WTC11 (cell line): ENCODE results near the gene PSMB10. TPM values are rescaled to one million over a fixed set of nuclear protein-coding genes. Genes with fewer than 3 reads are reported as not detected.

Experiments
- ATAC-seq: fragments of 200-7000 bp; cut with Tn5 transposase; 2 replicates; pipeline ENCODE4 v1.10.0; 2021; ENCODE audit warnings: mild to moderate bottlenecking, moderate library complexity
- CTCF ChIA-PET: fragments of 300-600 bp; sonication (Branson Sonifier 250); formaldehyde crosslinking; loops from one replicate; lab custom pipeline; 2021; ENCODE audit warnings: antibody characterized with exemption; lab: Charles Lee
- POLR2A ChIA-PET: fragments of 350-600 bp; sonication (Branson Sonifier 250); formaldehyde crosslinking; loops from one replicate; lab custom pipeline; 2021; ENCODE audit warnings: antibody characterized with exemption; lab: Charles Lee
- DNase-seq: peaks from one replicate; pipeline ENCODE4 v3.0.0; 2021; ENCODE audit warnings: low spot score
- H3K27ac Mint-ChIP-seq: 2 replicates; pipeline ENCODE4 v1.8.0; 2021; ENCODE audit warnings: mixed read lengths
- H3K27me3 Mint-ChIP-seq: 2 replicates; pipeline ENCODE4 v1.8.0; 2021; ENCODE audit warnings: low read depth, mild to moderate bottlenecking, moderate library complexity, mixed read lengths
- H3K36me3 Mint-ChIP-seq: 2 replicates; pipeline ENCODE4 v1.8.0; 2021; ENCODE audit warnings: mixed read lengths
- H3K4me1 Mint-ChIP-seq: 2 replicates; pipeline ENCODE4 v1.8.0; 2022; ENCODE audit warnings: mixed read lengths
- H3K4me3 Mint-ChIP-seq: 2 replicates; pipeline ENCODE4 v1.8.0; 2021; ENCODE audit warnings: mild to moderate bottlenecking, moderate library complexity, mixed read lengths
- H3K9me3 Mint-ChIP-seq: 2 replicates; pipeline ENCODE4 v1.8.0; 2021; ENCODE audit warnings: mixed read lengths
- ARID4B ChIP-seq: sonication (generic); formaldehyde crosslinking; IDR thresholded peaks from 2 replicates; pipeline ENCODE4 v1.8.0; 2023; ENCODE audit warnings: missing genetic modification reagents, mild to moderate bottlenecking, borderline replicate concordance
- ATF1 ChIP-seq: sonication (generic); formaldehyde crosslinking; IDR thresholded peaks from 2 replicates; pipeline ENCODE4 v1.8.1; 2023; ENCODE audit warnings: mild to moderate bottlenecking, moderate library complexity, missing genetic modification reagents
- ATF6 ChIP-seq: sonication (generic); formaldehyde crosslinking; IDR thresholded peaks from 2 replicates; pipeline ENCODE4 v1.8.1; 2023; ENCODE audit warnings: mild to moderate bottlenecking, missing genetic modification reagents
- CREM ChIP-seq: sonication (generic); formaldehyde crosslinking; IDR thresholded peaks from 2 replicates; pipeline ENCODE4 v1.8.1; 2022; ENCODE audit warnings: mild to moderate bottlenecking, missing genetic modification reagents, moderate library complexity
- E2F4 ChIP-seq: sonication (generic); formaldehyde crosslinking; IDR thresholded peaks from 2 replicates; pipeline ENCODE4 v1.8.1; 2022; ENCODE audit warnings: low read depth, mild to moderate bottlenecking, moderate library complexity, missing genetic modification reagents, borderline replicate concordance
- ERG ChIP-seq: fragments of 250-450 bp; sonication (Bioruptor Pico); IDR thresholded peaks from 2 replicates; pipeline ENCODE4 v1.8.0; 2021; ENCODE audit warnings: mild to moderate bottlenecking
- ESRRA ChIP-seq: sonication (generic); formaldehyde crosslinking; IDR thresholded peaks from 2 replicates; pipeline ENCODE4 v1.8.1; 2022; ENCODE audit warnings: mild to moderate bottlenecking, missing genetic modification reagents, borderline replicate concordance
- IRF2 ChIP-seq: sonication (generic); formaldehyde crosslinking; IDR thresholded peaks from 2 replicates; pipeline ENCODE4 v1.8.0; 2022; ENCODE audit warnings: low read depth, missing genetic modification reagents, borderline replicate concordance
- JAZF1 ChIP-seq: fragments of 250-450 bp; sonication (Bioruptor Pico); IDR thresholded peaks from 2 replicates; pipeline ENCODE4 v1.9.0; 2021; ENCODE audit warnings: moderate library complexity, mild to moderate bottlenecking, inconsistent platforms
- KAT7 ChIP-seq: sonication (generic); formaldehyde crosslinking; IDR thresholded peaks from 2 replicates; pipeline ENCODE4 v1.8.1; 2023; ENCODE audit warnings: missing genetic modification reagents, mild to moderate bottlenecking, borderline replicate concordance
- MXD4 ChIP-seq: fragments of 250-450 bp; sonication (Bioruptor Pico); IDR thresholded peaks from 2 replicates; pipeline ENCODE4 v1.8.0; 2021; ENCODE audit warnings: mild to moderate bottlenecking, moderate library complexity, borderline replicate concordance
- NR1H2 ChIP-seq: sonication (generic); formaldehyde crosslinking; IDR thresholded peaks from 2 replicates; pipeline ENCODE4 v1.9.0; 2021; ENCODE audit warnings: mild to moderate bottlenecking, moderate library complexity, missing genetic modification reagents
- OVOL2 ChIP-seq: fragments of 250-450 bp; sonication (Bioruptor Pico); IDR thresholded peaks from 2 replicates; pipeline ENCODE4 v1.9.0; 2021; ENCODE audit warnings: mild to moderate bottlenecking, borderline replicate concordance
- SP1 ChIP-seq: sonication (generic); formaldehyde crosslinking; conservative IDR thresholded peaks from 2 replicates; pipeline ENCODE4 v1.8.1; 2022; ENCODE audit warnings: missing genetic modification reagents
- ZBTB21 ChIP-seq: sonication (generic); formaldehyde crosslinking; IDR thresholded peaks from 2 replicates; pipeline ENCODE4 v1.8.1; 2023; ENCODE audit warnings: mild to moderate bottlenecking, missing genetic modification reagents, borderline replicate concordance
- ZNF263 ChIP-seq: sonication (generic); formaldehyde crosslinking; IDR thresholded peaks from 2 replicates; pipeline ENCODE4 v1.8.1; 2022; ENCODE audit warnings: low read depth, mild to moderate bottlenecking, moderate library complexity, missing genetic modification reagents
- ZNF281 ChIP-seq: sonication (generic); formaldehyde crosslinking; IDR thresholded peaks from 2 replicates; pipeline ENCODE4 v1.8.0; 2023; ENCODE audit warnings: mild to moderate bottlenecking, missing genetic modification reagents
- ZNF317 ChIP-seq: sonication (generic); formaldehyde crosslinking; IDR thresholded peaks from 2 replicates; pipeline ENCODE4 v1.8.1; 2023; ENCODE audit warnings: low read depth, mild to moderate bottlenecking, moderate library complexity, missing genetic modification reagents, borderline replicate concordance
- ZNF512 ChIP-seq: sonication (generic); formaldehyde crosslinking; IDR thresholded peaks from 2 replicates; pipeline ENCODE4 v1.8.1; 2022; ENCODE audit warnings: missing genetic modification reagents, borderline replicate concordance
- total RNA-seq: library from RNA; stranded (reverse); gene quantifications from 3 replicates; pipeline ENCODE4 v1.2.3, GENCODE V29; 2021

PSMB10 gene
- total RNA-seq, 1 experiment from 2014 or later: 40.9 TPM

GRCh38 chr16:67959536-67960329 is 23.1 kb upstream of the PSMB10 start:
- TF ChIP-seq ZNF512 (no peak), KAT7 (CRISPR knock-in tag) (no peak), ESRRA (CRISPR knock-in tag) (no peak), E2F4 (no peak), IRF2 (no peak), ERG (CRISPR knock-in tag) (no peak), ZNF317 (CRISPR knock-in tag) (no peak), SP1 (CRISPR knock-in tag) (no peak), ZBTB21 (CRISPR knock-in tag) (no peak), ATF6 (CRISPR knock-in tag) (no peak), MXD4 (CRISPR knock-in tag) (no peak), ATF1 (no peak), JAZF1 (CRISPR knock-in tag) (no peak), ZNF281 (CRISPR knock-in tag) (no peak), OVOL2 (CRISPR knock-in tag) (no peak), ARID4B (CRISPR knock-in tag) (no peak), NR1H2 (CRISPR knock-in tag) (no peak), ZNF263 (CRISPR knock-in tag) (no peak), CREM (CRISPR knock-in tag) (no peak)
- H3K27ac Mint-ChIP-seq: no peak overlapping the region; the same call in 1 of the 2 replicates
- peaks cover 57% of the 10 kb centered on the region for H3K36me3 Mint-ChIP-seq
- H3K27me3 Mint-ChIP-seq: no peaks in the 10 kb centered on the region
- POLR2A ChIA-PET: no interaction called here
- DNase-seq (no peak), ATAC-seq (no peak)
- no peak overlapping the region for H3K4me3 Mint-ChIP-seq
- H3K9me3 Mint-ChIP-seq: no peaks in the 10 kb centered on the region
- H3K4me1 Mint-ChIP-seq: peaks cover 7% of the 10 kb centered on the region
- CTCF ChIA-PET: interaction anchor here (0.5 to 1.2 kb wide), 3 partner anchors 53 to 641 kb away, joined by 3 read pairs; no protein-coding TSS in a partner anchor
